Hematopoietic multipotent progenitor cell treated with erythropoietin and hydrocortisone succinate and interleukin-3 and kit ligand, for 15 days (in vitro differentiated cells): ENCODE results near the gene LILRB5.
A peak's percentile ranks its signal among the peaks of the same experiment; 100 is the strongest.
"Not testable (repeated sequence)": the region's sequence is repeated elsewhere in the genome, so short reads cannot be mapped to it uniquely, and the experiment has no call there.

Experiments used
- DNase-seq: peaks from one replicate; pipeline ENCODE4 v3.0.0-alpha.2; 2015; ENCODE audit warnings: low spot score

Gene LILRB5

GRCh38 chr19:54242646-54243045 lies 14.4 kb downstream of the LILRB5 start, which contains the start of gene LILRA6:
Gene LILRA6, minus strand, starts transcription at chr19:54242790.
- not testable (repeated sequence) for DNase-seq

GRCh38 chr19:54242234-54242633 lies 14.8 kb downstream of the LILRB5 start:
- DNase-seq = not testable (repeated sequence)

- DNase-seq = not testable (repeated sequence)
Measured at GRCh38 chr19:54240372-54241336, 16.4 kb downstream of the LILRB5 start.

GRCh38 chr19:54239491-54240371 lies 17.3 kb downstream of the LILRB5 start:
- not testable (repeated sequence) for DNase-seq

- no peak for DNase-seq
Measured at GRCh38 chr19:54233941-54234340, 23.1 kb downstream of the LILRB5 start.

GRCh38 chr19:54231077-54231931 lies 25.8 kb downstream of the LILRB5 start:
- peak; percentile 87 for DNase-seq

GRCh38 chr19:54230031-54230430 lies 27.0 kb downstream of the LILRB5 start:
- DNase-seq = no peak

- DNase-seq = no peak
Measured at GRCh38 chr19:54229146-54229545, 27.9 kb downstream of the LILRB5 start.

GRCh38 chr19:54224619-54225018 lies 32.5 kb downstream of the LILRB5 start:
- not testable (repeated sequence) for DNase-seq

GRCh38 chr19:54223937-54224281 lies 33.2 kb downstream of the LILRB5 start:
- DNase-seq = not testable (repeated sequence)

GRCh38 chr19:54223277-54223936 lies 33.7 kb downstream of the LILRB5 start:
- not testable (repeated sequence) for DNase-seq

- not testable (repeated sequence) for DNase-seq
Measured at GRCh38 chr19:54222474-54223276, 34.4 kb downstream of the LILRB5 start, which contains the start of gene LILRB3. Gene LILRB3, minus strand, starts transcription at chr19:54223007. Its CDS starts 31 bp downstream, at chr19:54222976.

- not testable (repeated sequence) for DNase-seq
Measured at GRCh38 chr19:54221947-54222346, 35.1 kb downstream of the LILRB5 start.

GRCh38 chr19:54219702-54220101 lies 37.4 kb downstream of the LILRB5 start:
- DNase-seq = not testable (repeated sequence)

- DNase-seq = no peak
Measured at GRCh38 chr19:54218960-54219661, 38.0 kb downstream of the LILRB5 start.

- DNase-seq = no peak
Measured at GRCh38 chr19:54218259-54218658, 38.8 kb downstream of the LILRB5 start.

- not testable (repeated sequence) for DNase-seq
Measured at GRCh38 chr19:54217517-54218247, 39.4 kb downstream of the LILRB5 start.

- no peak for DNase-seq
Measured at GRCh38 chr19:54216869-54217268, 40.2 kb downstream of the LILRB5 start.

- DNase-seq = not testable (repeated sequence)
Measured at GRCh38 chr19:54214734-54215133, 42.3 kb downstream of the LILRB5 start.
